ES-I3 (cell line): Measurements from ENCODE around the gene TRMT11.
"Not testable (repeated sequence)": the region's sequence is repeated elsewhere in the genome, so short reads cannot be mapped to it uniquely, and the experiment has no call there.

Experiments
- H3K36me3 ChIP-seq: 2 replicates; pipeline ENCODE4 v1.6.1; 2013; ENCODE audit warnings: mild to moderate bottlenecking, low read length, control low read depth, moderate library complexity; ENCODE audit not compliant: insufficient read depth
- H3K4me1 ChIP-seq: 2 replicates; pipeline ENCODE4 v1.6.1; 2013; ENCODE audit warnings: mild to moderate bottlenecking, control low read depth, low read length; ENCODE audit not compliant: insufficient read depth
- H3K9ac ChIP-seq: 2 replicates; pipeline ENCODE4 v1.6.1; 2013; ENCODE audit warnings: low read depth, mild to moderate bottlenecking, low read length, moderate library complexity
- H3K9me3 ChIP-seq: 2 replicates; pipeline ENCODE4 v1.6.1; 2013; ENCODE audit warnings: mild to moderate bottlenecking, low read length, moderate library complexity; ENCODE audit not compliant: control insufficient read depth, insufficient read depth

Gene TRMT11

GRCh38 chr6:125950716-125951115 is 35.6 kb upstream of the TRMT11 start:
- H3K4me1 ChIP-seq, H3K9me3 ChIP-seq, H3K9ac ChIP-seq, H3K36me3 ChIP-seq: not testable (repeated sequence)

- Histone ChIP-seq H3K4me1 (0 out of 2 replicates have a peak, but pooled peaks cover 9% of the 10 kb centered on the region), H3K9me3 (no peaks in the 10 kb centered on the region), H3K36me3 (no peaks in the 10 kb centered on the region), H3K9ac (no peak overlapping the region)
These were observed 35.0 kb upstream of the TRMT11 start for GRCh38 chr6:125951323-125951722.

DNA sequence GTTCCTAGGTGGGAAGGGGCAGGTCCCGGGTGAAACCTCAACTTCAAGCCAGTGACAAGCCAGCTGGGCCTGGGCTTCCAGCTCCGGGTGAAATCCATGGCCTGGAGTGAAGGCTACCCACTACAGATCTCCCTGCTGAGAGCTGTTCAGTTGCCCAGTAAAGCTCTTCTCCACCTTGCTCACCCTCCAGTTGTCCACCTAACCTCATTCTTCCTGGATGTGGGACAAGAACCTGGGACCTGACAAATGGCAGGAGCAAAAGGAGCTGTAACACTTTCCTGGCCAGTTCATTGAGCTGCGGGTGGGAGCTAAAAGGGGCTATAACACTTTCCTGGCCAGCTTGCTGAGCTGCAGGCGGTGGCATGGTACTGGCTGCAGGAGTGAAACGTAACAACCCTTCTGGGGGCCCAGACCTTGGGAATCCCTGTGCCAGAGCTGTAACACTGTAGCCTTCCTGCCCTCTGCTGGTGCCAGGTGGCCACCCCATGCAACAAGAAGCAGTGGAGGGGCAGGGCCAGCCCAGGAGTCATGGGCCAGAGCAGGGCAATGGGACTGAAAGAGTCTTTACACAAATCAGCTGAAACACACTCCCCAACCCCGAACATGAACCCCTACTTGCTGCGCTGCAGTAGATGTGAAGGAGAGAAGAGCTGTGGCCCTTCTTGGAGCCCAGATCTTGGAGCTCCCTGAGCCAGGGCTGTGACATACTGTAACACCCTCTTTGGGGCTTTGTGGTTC is 33.4 kb upstream of the TRMT11 start:
- H3K9ac ChIP-seq: no peak overlapping the region
- H3K9me3 ChIP-seq: no peaks in the 10 kb centered on the region
- H3K4me1 ChIP-seq: 0 out of 2 replicates have a peak, but pooled peaks cover 9% of the 10 kb centered on the region
- H3K36me3 ChIP-seq: no peaks in the 10 kb centered on the region

DNA sequence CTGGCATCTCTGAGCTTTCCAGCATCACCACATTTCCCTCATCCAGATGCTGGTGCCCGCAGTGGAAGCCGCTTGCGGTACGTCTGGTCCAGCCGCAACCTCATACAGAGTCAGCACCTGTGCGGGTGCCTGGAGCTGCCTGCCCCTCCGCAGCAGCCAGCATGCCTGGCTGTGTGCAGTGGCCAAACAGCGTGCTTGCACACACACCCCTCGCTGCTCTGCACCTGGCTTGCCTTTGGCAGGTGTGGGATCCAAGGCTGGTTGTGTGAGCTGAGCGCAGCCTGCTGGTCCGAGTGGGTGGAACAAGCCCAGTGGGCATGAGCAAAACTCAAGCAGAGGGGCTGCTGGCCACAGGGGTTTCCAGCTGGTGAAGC is 32.9 kb upstream of the TRMT11 start:
- H3K4me1 ChIP-seq: 0 out of 2 replicates have a peak, but pooled peaks cover 9% of the 10 kb centered on the region
- H3K9me3 ChIP-seq: no peaks in the 10 kb centered on the region
- H3K9ac ChIP-seq: no peak overlapping the region
- H3K36me3 ChIP-seq: no peaks in the 10 kb centered on the region

GRCh38 chr6:125954735-125955339 is 31.5 kb upstream of the TRMT11 start:
- H3K36me3 ChIP-seq: no peaks in the 10 kb centered on the region
- H3K9ac ChIP-seq: no peak overlapping the region
- H3K9me3 ChIP-seq: no peaks in the 10 kb centered on the region
- 0 out of 2 replicates have a peak, but pooled peaks cover 5% of the 10 kb centered on the region for H3K4me1 ChIP-seq

DNA sequence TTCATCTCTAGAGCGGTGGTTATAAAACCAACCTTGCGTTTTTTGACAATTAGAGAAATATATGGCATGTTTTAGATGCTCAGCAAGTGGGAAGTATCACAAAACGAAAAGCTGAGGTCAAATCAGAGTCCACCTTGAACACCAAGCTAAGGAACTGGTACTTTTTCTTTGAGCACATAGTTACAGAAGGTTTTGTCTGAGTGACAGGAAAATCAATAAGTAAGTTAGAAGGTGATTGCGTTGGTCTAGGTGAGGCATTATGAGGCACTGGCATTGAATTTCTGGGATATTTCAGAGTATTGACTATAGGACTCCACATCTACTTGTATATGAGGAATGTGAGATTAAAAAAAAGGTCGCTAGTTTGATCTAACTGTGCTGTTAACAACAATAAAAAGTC is 30.4 kb upstream of the TRMT11 start:
- H3K9me3 ChIP-seq: no peaks in the 10 kb centered on the region
- peak overlapping the region; percentile 78; the same call in 1 of the 2 replicates for H3K9ac ChIP-seq
- no peaks in the 10 kb centered on the region for H3K36me3 ChIP-seq
- no peaks in the 10 kb centered on the region for H3K4me1 ChIP-seq

DNA sequence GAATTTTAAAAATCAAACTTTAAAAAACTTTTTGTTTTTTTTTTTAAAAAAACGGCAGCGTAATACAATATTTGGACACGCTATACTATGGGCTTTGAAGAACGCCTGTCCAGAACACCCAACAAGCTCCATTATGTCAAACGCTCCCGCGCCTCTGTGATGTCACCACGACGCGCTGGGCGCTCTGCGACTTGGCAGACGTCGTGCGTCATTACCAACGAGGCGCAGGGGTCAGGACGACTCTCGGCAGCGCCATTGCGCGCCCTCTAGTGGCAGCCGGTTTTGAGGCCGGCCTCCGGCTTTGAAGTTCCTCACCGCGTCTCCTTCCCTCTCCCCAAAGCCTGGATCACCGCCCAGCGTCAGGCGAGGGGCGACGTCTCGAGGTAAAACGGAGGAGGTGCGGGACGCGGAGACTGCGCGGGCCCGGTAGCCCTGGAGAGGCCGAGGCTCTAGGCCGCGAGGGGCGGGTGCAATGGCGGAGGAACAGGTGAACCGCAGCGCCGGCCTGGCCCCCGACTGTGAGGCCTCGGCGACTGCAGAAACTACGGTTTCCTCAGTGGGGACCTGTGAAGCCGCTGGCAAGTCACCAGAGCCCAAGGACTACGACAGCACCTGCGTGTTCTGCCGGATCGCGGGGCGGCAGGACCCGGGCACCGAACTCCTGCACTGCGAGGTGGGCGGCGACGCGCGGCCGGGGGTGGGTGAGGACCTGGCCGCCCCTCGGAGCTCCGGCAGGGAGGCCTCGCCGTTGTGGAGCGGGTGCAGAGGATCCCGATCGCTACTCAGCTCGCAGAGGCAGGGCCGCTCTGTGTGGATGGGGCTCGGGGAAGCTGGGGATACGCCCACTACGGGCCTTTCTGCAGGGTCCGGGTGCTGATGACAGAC is 29.6 kb upstream of the TRMT11 start, which contains the start of gene HINT3:
Gene HINT3 (plus strand): TSS at position 265 of the 885 bp plus-strand sequence. CDS start 208 bp downstream, at position 473.
- no peaks in the 10 kb centered on the region for H3K4me1 ChIP-seq
- no peaks in the 10 kb centered on the region for H3K9me3 ChIP-seq
- H3K9ac ChIP-seq: peak within 1 kb of the TSS; percentile 78
- no peaks in the 10 kb centered on the region for H3K36me3 ChIP-seq

DNA sequence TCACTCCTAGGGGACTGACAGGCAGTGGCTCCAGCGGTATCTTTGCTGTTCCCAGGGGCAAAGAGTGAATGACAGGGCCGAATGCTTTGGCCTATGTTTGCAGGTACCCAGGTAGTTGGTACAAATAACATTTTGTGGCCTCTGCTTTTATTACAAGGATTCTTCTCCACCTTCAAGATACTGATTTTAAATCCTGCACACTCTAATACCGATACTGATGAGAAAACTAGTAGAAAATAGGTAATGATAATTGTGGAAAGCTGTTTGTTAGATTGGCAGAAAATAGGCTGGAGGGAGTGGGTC is 29.0 kb upstream of the TRMT11 start:
- H3K4me1 ChIP-seq: no peaks in the 10 kb centered on the region
- H3K9ac ChIP-seq: peak overlapping the region; percentile 78
- no peaks in the 10 kb centered on the region for H3K9me3 ChIP-seq
- no peaks in the 10 kb centered on the region for H3K36me3 ChIP-seq

GRCh38 chr6:125957845-125958244 is 28.5 kb upstream of the TRMT11 start:
- H3K36me3 ChIP-seq: no peaks in the 10 kb centered on the region
- peak overlapping the region; percentile 78; the same call in 1 of the 2 replicates for H3K9ac ChIP-seq
- no peaks in the 10 kb centered on the region for H3K9me3 ChIP-seq
- H3K4me1 ChIP-seq: no peaks in the 10 kb centered on the region

DNA sequence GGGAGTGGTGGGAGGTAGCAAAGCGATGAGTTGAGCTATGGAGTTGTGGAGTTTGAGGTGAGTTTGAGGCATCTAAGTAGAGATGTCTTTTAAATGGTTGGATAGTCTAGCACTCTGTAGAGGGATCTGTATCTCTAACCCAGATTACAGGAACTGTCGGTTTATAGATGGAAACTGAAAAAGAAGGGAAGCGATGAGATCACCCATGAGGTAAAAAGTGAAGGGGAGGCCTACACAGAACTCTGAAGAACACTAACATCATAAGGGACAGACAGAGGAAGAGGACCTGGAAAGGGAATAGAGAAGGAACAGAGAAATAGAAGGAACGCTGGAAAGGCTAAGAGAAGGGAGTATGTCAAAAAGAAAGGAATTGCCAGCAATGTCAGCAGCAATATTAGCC is 27.3 kb upstream of the TRMT11 start:
- H3K9ac ChIP-seq: no peak overlapping the region
- H3K9me3 ChIP-seq: no peaks in the 10 kb centered on the region
- H3K4me1 ChIP-seq: no peaks in the 10 kb centered on the region
- H3K36me3 ChIP-seq: no peaks in the 10 kb centered on the region

DNA sequence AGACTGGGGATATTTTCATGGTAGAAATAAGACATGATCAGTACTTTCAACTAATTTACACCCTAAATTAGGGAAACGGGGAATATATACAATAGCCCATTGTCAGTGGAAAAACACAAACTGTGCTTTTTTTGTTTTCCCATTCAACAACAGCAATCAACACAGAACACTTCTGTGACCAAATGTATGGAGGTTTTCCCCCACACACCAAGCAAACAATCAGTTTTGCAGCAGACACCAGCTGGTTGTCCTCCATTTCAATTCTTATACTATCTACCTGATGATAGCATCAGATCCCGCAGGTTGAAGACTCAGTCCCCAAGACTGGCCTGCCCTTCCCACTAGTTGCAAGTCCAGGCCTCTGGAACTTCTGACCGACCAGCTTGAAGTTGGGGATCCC is 25.2 kb upstream of the TRMT11 start:
- Histone ChIP-seq H3K36me3 (no peaks in the 10 kb centered on the region), H3K9me3 (no peaks in the 10 kb centered on the region), H3K9ac (no peak overlapping the region), H3K4me1 (no peaks in the 10 kb centered on the region)

- Histone ChIP-seq H3K36me3 (no peaks in the 10 kb centered on the region), H3K9me3 (no peaks in the 10 kb centered on the region), H3K9ac (no peak overlapping the region), H3K4me1 (no peaks in the 10 kb centered on the region)
These were observed 23.3 kb upstream of the TRMT11 start for GRCh38 chr6:125962900-125963497.

DNA sequence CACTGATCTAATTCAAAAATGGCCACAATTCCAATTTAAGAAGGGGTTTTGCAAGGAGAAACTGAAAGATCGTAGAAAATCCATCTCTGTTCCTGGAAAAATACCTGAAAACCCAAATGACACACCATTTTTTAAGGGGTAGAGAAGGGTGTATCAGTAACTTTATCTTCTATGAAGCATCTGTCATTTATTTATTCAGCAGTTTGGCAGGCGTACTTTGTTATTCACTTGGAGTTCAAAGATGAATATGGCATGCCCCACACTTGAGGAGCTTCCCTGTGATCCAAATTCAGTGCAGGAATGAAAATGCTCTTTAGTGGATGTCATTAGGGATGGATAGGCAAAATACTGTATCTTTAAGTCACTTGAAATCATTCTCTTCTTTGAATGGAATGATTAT is 22.5 kb upstream of the TRMT11 start:
- Histone ChIP-seq H3K9me3 (no peaks in the 10 kb centered on the region), H3K36me3 (no peaks in the 10 kb centered on the region), H3K9ac (no peak overlapping the region)

GRCh38 chr6:125966569-125966968 is 19.8 kb upstream of the TRMT11 start:
- Histone ChIP-seq H3K36me3 (no peaks in the 10 kb centered on the region), H3K9me3 (no peaks in the 10 kb centered on the region), H3K4me1 (no peaks in the 10 kb centered on the region), H3K9ac (no peak overlapping the region)

More for the DNA sequence above, 22.5 kb upstream of the TRMT11 start:
- no peaks in the 10 kb centered on the region for H3K4me1 ChIP-seq
